Choroid plexus epithelial cell (primary cell): ENCODE data around the gene GLDC.

Source experiments
- DNase-seq: peaks from one replicate; pipeline ENCODE4 v3.0.0-alpha.2; 2010; ENCODE audit warnings: low read depth
- H3K4me3 ChIP-seq: 2 replicates; pipeline ENCODE4 v1.5.1; 2011; ENCODE audit warnings: low read depth, mild to moderate bottlenecking, control low read depth, low read length, moderate library complexity
- TF ChIP-seq, protein P1 (sequence below): conservative IDR thresholded peaks from 2 replicates; pipeline ENCODE4 v1.5.1; 2011; ENCODE audit warnings: low read depth, mild to moderate bottlenecking, control low read depth, inconsistent platforms, low read length, moderate library complexity

GLDC gene

DNA sequence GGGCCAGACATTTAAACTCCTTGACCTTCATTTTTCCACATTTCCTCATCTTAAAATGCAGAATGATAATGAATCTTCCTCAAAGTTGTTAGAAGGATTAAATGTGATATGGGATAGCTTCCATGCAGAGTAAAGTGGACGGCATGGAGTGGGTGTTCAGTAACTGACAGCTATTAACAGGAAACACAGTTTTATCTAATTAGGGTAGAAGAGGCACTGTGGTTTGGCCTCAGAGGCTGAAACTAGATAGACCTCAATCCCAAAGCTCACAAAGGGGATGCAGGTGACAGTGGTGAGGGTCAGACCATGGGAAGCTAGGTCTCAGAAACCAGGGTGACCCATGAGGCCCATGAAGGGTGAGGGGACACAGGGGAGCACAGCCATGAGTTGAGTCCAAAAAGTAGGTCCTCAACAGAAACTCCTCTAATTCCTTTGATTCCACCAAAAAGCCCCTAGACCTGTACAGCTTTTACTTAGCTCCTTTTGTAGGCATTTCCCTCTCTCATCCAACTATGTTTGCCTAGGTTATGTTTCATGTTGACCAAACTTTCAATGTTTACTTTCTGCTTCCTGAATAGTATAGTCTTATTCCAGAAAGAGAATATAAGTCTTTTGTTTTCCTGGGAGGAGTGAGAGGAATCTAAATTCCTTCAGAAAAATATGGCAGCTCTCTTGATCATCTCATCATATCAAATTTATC, 27.9 kb upstream of the GLDC start:
- TF ChIP-seq, protein P1, sequence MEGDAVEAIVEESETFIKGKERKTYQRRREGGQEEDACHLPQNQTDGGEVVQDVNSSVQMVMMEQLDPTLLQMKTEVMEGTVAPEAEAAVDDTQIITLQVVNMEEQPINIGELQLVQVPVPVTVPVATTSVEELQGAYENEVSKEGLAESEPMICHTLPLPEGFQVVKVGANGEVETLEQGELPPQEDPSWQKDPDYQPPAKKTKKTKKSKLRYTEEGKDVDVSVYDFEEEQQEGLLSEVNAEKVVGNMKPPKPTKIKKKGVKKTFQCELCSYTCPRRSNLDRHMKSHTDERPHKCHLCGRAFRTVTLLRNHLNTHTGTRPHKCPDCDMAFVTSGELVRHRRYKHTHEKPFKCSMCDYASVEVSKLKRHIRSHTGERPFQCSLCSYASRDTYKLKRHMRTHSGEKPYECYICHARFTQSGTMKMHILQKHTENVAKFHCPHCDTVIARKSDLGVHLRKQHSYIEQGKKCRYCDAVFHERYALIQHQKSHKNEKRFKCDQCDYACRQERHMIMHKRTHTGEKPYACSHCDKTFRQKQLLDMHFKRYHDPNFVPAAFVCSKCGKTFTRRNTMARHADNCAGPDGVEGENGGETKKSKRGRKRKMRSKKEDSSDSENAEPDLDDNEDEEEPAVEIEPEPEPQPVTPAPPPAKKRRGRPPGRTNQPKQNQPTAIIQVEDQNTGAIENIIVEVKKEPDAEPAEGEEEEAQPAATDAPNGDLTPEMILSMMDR: no peak
- no peak overlapping the region for H3K4me3 ChIP-seq
- no peak for DNase-seq

DNA sequence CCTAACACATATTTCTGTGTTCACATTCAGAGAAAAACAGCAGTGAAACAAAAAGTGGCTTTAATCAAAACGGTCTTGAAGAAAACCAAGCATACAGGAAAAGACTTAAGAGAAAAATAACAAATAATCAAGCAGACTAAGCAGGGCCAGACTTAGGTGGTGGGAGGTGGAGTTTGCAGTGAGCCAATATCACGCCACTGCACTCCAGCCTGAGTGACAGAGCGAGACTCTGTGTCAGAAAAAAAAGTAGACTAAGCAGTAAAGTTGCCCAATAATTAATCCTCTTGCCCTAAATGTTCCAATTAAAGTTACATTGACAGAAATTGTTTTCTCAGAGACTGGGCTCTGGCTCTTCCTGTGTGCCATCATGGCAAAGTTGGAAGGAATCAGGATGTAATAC, 26.6 kb upstream of the GLDC start:
- TF ChIP-seq, protein P1: no peak
- no peak for DNase-seq
- no peak overlapping the region for H3K4me3 ChIP-seq

DNA sequence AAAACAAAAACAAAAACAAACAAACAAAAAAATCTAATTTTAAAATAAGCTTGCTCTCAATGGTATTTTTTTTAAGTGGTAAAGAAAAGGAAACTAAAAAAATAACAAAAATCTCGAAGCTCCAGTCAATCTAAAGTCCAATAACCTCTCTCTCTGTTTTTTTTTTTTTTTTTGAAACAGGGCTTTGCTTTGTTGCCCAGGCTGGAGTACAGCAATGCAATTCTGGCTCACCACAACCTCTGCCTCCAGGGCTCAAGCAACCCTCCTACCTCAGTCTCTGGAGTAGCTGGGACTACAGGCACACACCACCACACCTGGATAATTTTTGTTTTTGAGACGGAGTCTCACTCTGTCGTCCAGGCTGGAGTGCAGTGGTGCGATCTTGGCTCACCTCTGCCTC, 25.9 kb upstream of the GLDC start:
- no peak overlapping the region for H3K4me3 ChIP-seq
- no peak for DNase-seq
- TF ChIP-seq, protein P1: no peak

DNA sequence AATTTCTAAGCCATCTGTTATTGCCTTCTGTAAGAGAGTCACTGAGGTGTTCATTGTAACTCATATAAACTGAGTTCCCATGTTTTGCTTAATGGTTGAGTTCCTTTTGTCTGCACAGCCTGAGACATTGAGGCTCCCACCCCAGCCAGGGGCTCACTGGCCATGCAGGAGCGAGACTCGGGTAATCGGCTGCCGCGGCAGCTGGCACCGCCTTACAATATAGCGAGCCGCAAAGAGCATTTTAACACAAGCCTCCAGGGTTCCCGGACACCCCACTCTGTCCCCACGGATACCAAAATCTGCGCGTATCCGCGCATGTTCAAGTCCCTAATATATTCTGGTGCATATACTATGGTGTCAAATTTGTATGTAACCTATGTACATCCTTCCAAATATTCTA, 24.4 kb upstream of the GLDC start:
- H3K4me3 ChIP-seq: no peak overlapping the region
- TF ChIP-seq, protein P1: no peak
- no peak for DNase-seq

DNA sequence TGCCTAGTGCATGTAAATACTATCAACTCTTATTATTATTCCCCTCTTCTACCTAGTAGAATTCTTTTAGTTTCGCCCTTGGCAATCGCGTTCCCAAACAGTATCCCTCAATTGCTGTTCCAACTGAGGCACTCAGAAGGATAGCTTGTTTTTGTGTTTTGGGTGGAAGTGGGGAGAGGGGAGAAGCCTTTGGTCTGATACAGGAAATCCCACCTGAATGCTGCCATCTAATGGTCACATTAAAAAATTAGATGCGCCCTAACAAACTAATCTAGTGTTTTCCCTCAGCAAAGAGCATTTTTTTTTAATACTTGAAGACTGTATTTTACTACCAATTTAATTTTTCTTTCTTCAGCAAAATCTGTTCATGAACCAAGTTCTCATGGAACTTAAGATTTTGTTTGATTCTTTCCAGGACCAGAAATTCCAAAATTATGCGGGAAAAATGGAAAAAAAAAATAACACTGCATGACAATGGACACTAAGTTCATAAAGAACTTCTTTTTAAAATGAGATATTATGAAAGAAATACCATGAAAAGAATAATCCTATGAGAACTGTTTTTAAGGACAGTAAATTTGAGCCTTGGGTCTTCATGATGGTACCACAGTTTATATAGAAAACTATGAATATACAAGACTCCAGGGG, 22.2 kb upstream of the GLDC start:
- TF ChIP-seq, protein P1: peak; percentile 72
- no peak overlapping the region for H3K4me3 ChIP-seq
- DNase-seq: peak; percentile 56

DNA sequence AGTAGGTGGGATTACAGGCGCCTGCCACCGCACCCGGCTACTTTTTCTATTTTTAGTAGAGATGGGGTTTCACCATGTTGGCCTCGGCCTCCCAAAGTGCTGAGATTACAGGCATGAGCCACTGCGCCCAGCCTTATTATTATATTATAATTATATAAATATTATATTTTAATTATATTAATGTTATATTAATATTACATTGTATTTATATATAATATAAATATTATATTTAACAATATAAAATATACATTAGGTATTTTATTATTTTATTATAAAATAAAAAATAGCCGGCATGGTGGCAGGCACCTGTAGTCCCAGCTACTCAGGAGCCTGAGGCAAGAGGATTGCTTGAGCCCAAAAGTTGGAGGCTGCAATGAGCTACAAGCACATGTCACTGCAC, 21.6 kb upstream of the GLDC start:
- TF ChIP-seq, protein P1: no peak
- H3K4me3 ChIP-seq: no peak overlapping the region
- DNase-seq: no peak

DNA sequence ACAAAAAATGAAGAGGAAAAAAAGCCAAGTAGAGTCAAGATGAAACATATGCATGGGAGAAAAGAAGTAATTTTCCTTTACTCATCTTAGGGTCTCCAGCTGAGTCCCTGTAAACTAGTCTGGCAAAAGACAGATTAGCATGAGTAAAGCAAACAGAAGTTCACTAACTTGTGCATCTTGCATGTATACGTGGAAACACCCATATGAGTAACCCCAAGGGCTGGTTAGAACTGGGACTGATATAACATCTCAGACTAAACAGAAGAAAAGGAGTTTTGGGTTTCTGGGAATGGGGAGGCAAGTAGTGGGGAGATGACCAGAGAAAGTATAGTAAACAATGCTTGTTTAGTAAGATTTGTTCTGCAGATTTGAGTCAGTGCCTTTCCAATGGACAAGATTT, 20.1 kb upstream of the GLDC start:
- H3K4me3 ChIP-seq: no peak overlapping the region
- no peak for DNase-seq
- TF ChIP-seq, protein P1: no peak
